VCaP (cell line): ENCODE measurements around the gene CFAP61.

Experiments used
- H3K27ac ChIP-seq: fragments of 450-650 bp; 2 replicates; pipeline ENCODE4 v1.5.1; 2017
- TF ChIP-seq, protein P1 (sequence below): fragments of 450-650 bp; conservative IDR thresholded peaks from 2 replicates; pipeline ENCODE4 v1.5.1; 2017; ENCODE audit warnings: mild to moderate bottlenecking, moderate library complexity

CFAP61 gene

DNA sequence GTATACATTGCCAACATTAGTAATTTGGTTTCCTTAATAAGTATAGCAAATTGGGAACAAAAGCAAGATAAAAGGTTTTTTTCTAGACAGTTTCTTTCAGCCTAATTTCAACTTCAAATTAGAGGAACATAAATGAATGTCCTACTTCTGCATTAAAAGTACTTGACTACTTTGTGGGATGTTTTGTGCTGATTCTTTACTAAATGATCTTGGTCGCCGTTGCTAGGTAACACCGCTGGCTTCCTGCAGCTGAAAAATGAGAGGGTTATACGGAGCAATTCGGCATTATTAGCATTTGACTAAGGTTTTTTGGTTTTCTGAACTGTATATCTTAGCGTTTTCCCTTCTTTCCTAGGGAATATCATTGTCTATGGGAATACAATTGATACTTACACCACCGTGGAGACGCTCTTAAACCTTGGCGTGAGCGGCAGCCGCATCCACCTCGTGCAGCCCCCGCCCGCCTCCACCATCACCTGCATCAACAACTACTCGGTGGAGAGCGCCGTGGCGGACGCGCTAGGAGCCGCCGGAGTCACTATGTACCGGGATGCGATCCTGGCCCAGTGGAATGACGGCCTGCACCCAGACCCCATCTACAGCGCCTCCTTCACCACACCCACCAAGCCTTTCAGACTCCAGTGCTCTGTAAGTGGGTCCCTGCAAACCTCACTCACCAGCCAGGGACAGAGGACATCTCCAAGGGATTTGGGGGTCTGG lies 224.6 kb downstream of the CFAP61 start:
- no peak overlapping the region for H3K27ac ChIP-seq
- TF ChIP-seq, protein P1, sequence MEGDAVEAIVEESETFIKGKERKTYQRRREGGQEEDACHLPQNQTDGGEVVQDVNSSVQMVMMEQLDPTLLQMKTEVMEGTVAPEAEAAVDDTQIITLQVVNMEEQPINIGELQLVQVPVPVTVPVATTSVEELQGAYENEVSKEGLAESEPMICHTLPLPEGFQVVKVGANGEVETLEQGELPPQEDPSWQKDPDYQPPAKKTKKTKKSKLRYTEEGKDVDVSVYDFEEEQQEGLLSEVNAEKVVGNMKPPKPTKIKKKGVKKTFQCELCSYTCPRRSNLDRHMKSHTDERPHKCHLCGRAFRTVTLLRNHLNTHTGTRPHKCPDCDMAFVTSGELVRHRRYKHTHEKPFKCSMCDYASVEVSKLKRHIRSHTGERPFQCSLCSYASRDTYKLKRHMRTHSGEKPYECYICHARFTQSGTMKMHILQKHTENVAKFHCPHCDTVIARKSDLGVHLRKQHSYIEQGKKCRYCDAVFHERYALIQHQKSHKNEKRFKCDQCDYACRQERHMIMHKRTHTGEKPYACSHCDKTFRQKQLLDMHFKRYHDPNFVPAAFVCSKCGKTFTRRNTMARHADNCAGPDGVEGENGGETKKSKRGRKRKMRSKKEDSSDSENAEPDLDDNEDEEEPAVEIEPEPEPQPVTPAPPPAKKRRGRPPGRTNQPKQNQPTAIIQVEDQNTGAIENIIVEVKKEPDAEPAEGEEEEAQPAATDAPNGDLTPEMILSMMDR = no peak

DNA sequence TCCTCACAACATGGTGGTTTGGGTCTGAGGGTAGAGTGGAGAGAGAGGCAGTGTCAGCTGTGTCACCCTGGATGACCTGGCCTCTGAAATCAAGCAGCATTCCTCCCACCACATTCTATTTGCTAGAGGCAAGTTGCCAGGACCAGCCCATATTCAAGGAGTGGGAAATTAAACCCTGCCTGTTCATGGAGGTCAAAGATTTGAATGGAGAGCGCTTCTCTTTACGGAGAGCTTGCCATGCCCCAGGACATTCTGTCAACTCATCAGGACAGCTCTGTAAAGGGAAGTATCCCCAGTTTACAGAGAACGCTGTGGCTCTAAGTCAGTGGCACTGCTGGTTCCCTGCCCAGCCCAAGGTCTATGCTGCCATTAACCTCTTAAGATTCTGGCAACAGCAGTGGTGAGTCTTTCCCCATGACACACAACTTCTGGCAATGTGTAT lies 225.6 kb downstream of the CFAP61 start:
- TF ChIP-seq, protein P1 = no peak
- no peak overlapping the region for H3K27ac ChIP-seq

DNA sequence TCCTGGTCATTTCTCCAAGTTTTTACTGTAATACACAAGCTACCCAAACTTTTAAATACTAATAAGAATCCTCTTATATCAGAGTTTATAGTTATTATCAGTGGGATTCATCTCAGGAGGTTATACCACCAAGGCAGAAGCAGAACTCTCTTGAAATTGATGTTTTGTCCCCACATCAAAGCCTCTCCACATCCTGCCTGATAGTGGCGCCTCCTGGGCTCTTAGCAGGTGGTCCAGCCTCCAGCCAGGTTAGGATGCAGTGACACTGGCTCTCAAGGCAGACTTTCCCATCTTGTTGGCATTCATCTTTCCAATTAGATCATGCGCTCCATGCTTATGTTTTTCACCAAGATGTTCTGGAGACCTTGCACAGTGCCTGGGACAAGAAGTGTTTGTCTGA lies 233.7 kb downstream of the CFAP61 start:
- TF ChIP-seq, protein P1 = no peak
- no peak overlapping the region for H3K27ac ChIP-seq

DNA sequence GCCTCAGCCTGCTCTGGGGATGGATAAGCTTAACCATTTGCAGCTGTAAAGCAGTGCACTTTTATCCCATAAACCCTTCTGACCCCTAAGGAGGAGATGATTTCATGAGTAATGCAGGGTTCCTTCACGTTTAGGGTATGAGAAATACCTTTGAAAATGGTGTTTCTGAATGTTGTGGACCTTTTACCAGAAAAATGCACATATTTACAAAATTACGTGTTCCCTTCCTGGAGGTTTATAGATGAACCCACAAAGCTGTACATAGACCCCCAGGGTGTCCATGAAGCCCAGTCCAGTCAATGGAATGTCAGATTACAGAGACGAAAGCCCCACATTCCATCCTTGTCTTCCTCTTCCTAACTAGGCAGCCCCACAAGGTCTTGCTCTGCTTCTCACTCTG lies 237.0 kb downstream of the CFAP61 start:
- no peak overlapping the region for H3K27ac ChIP-seq
- TF ChIP-seq, protein P1 = no peak

DNA sequence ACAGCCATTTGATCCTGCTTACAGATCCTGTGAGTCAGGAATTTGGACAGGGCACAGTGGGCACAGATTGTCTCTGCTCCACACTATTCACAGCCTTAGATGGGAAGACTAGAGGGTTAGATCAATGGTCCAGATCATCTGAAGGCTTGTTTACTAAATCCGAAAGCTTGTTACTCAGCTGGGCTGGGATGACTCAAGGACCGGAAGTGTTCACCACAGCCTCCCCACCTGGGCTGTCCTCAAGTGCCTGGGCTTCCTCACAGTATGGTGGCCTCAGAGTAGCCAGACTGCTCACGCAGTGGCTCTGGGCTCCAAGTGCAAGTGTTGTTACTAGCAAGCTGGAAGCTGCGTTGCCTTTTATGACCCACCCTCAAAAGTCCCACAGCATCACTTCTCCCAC lies 240.1 kb downstream of the CFAP61 start:
- no peak overlapping the region for H3K27ac ChIP-seq

DNA sequence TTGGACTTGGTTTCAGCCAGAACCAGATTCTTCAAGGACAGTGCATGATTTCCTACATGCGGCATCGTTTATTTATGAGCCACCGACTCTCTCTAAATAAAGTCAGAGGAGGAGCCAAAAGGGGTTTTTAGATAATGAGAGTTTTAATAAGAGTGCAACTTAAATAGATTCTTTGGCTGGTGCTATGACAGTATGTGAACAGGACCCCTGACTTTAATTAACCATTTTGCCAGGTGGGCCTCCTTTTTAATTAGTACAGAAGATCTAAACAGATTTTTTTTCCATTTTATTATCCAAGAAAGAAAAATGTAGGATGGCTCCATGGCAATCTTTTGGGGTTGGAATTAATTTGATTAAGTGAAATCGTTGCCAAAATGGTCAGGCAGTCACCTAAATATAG lies 240.8 kb downstream of the CFAP61 start:
- TF ChIP-seq, protein P1 = no peak
- H3K27ac ChIP-seq = no peak overlapping the region

More for the DNA sequence above, 240.1 kb downstream of the CFAP61 start:
- TF ChIP-seq, protein P1 = no peak

DNA sequence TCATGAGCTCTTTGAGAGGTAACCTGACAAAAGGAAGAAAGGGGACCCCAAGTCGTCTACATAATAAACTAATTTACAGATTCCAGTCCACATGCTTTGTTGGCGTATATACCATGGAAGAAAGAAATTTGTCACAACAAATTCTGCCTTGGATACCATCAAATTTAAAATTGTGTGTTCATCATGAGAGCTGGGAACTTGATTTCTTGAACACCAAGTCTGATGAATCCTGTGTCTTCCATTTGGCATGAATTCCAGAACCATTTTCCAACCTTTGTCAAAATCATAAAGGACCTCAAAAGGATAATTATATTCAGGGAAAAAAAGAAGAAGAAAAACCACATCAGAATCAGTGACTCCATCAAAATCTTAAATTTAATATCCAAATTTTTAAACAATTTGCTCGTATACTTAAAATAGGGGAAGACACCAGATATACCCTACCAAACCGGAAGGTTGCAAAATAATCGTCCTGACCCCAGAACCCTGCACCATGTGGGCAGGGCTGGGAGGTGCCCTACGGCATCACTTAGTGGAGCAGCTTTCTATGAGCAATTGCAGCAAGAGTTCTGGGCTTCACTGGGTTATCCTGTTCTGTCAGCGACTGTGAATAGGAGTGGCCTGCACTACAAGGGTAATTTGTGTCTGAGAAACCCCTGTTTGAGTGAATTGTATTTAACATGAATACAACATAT lies 241.5 kb downstream of the CFAP61 start:
- TF ChIP-seq, protein P1 = no peak
- no peak overlapping the region for H3K27ac ChIP-seq
